Measurements from ENCODE around the gene DNAI7.

DNA sequence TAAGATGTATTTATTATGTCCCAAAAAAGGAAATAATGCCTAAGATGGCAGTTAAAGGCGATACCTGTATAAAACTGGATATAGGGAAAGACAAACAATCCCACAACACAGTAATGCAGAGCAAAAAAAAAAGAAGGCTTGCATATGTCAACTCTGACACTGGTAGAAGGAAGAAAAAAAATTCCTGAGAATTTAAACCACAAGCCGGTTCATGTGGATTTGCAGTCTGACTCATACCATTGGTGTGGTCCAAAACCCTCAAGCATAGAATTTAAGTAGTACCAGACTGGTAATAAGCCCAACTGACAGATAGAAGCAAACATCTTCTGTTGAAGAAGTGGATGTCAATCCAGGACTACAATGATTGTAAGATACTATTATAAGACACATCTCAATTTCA lies 7.2 kb downstream of the DNAI7 start:
- TF ChIP-seq KLF12 (CRISPR knock-in tag; IDR thresholded peaks at IDR 0.05; ENCODE audit: borderline replicate concordance), result no peak
- TF ChIP-seq POLR2A (IDR thresholded peaks at IDR 0.05; ENCODE audit: insufficient read depth in 1 of 2, low read depth in 2 of 2, low read length in 2 of 2), result no peak
- TF ChIP-seq ZNF598 (CRISPR knock-in tag; IDR thresholded peaks at IDR 0.05; ENCODE audit: borderline replicate concordance), result no peak
- no peak for TF ChIP-seq PRDM4 (CRISPR knock-in tag; IDR thresholded peaks at IDR 0.05; ENCODE audit: borderline replicate concordance)
- TF ChIP-seq ZNF281 (CRISPR knock-in tag; IDR thresholded peaks at IDR 0.05; ENCODE audit: borderline replicate concordance), result no peak
- TF ChIP-seq, protein P1, sequence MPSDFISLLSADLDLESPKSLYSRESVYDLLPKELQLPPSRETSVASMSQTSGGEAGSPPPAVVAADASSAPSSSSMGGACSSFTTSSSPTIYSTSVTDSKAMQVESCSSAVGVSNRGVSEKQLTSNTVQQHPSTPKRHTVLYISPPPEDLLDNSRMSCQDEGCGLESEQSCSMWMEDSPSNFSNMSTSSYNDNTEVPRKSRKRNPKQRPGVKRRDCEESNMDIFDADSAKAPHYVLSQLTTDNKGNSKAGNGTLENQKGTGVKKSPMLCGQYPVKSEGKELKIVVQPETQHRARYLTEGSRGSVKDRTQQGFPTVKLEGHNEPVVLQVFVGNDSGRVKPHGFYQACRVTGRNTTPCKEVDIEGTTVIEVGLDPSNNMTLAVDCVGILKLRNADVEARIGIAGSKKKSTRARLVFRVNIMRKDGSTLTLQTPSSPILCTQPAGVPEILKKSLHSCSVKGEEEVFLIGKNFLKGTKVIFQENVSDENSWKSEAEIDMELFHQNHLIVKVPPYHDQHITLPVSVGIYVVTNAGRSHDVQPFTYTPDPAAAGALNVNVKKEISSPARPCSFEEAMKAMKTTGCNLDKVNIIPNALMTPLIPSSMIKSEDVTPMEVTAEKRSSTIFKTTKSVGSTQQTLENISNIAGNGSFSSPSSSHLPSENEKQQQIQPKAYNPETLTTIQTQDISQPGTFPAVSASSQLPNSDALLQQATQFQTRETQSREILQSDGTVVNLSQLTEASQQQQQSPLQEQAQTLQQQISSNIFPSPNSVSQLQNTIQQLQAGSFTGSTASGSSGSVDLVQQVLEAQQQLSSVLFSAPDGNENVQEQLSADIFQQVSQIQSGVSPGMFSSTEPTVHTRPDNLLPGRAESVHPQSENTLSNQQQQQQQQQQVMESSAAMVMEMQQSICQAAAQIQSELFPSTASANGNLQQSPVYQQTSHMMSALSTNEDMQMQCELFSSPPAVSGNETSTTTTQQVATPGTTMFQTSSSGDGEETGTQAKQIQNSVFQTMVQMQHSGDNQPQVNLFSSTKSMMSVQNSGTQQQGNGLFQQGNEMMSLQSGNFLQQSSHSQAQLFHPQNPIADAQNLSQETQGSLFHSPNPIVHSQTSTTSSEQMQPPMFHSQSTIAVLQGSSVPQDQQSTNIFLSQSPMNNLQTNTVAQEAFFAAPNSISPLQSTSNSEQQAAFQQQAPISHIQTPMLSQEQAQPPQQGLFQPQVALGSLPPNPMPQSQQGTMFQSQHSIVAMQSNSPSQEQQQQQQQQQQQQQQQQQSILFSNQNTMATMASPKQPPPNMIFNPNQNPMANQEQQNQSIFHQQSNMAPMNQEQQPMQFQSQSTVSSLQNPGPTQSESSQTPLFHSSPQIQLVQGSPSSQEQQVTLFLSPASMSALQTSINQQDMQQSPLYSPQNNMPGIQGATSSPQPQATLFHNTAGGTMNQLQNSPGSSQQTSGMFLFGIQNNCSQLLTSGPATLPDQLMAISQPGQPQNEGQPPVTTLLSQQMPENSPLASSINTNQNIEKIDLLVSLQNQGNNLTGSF (CRISPR knock-in tag; IDR thresholded peaks at IDR 0.05), result no peak
- TF ChIP-seq FOSL2 (CRISPR knock-in tag; IDR thresholded peaks at IDR 0.05), result no peak
- TF ChIP-seq HDAC6 (IDR thresholded peaks at IDR 0.05; ENCODE audit: low read depth, low read length), result no peak
- TF ChIP-seq CHD2 (IDR thresholded peaks at IDR 0.05; ENCODE audit: low read depth, low read length), result no peak
- TF ChIP-seq ZHX1 (CRISPR knock-in tag; IDR thresholded peaks at IDR 0.05; ENCODE audit: low read depth), result no peak
- TF ChIP-seq, protein P2, sequence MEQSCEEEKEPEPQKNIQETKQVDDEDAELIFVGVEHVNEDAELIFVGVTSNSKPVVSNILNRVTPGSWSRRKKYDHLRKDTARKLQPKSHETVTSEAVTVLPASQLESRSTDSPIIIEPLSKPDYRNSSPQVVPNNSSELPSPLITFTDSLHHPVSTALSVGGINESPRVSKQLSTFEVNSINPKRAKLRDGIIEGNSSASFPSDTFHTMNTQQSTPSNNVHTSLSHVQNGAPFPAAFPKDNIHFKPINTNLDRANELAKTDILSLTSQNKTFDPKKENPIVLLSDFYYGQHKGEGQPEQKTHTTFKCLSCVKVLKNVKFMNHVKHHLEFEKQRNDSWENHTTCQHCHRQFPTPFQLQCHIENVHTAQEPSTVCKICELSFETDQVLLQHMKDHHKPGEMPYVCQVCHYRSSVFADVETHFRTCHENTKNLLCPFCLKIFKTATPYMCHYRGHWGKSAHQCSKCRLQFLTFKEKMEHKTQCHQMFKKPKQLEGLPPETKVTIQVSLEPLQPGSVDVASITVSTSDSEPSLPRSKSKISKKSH (CRISPR knock-in tag; IDR thresholded peaks at IDR 0.05; ENCODE audit: borderline replicate concordance), result no peak
- no peak for TF ChIP-seq SMC3 (IDR thresholded peaks at IDR 0.05; ENCODE audit: low read length)
